Testis (tissue), 2 donors: ENCODE measurements around the gene GPR17.

ENCODE experiments used
- POLR2A ChIP-seq: fragments of 450-650 bp; IDR thresholded peaks from one replicate; pipeline ENCODE4 v1.6.1; 2017; ENCODE audit warnings: antibody characterized with exemption, mild to moderate bottlenecking, moderate library complexity
- TF ChIP-seq, protein P1 (sequence below), 3 experiments: fragments of 450-650 bp in 2 of 3; fragments of 200-600 bp in 1 of 3; sonication (generic) in 1 of 3; IDR thresholded peaks; one replicate each; pipeline ENCODE4 v1.5.1; 2016 to 2019; ENCODE audit warnings: antibody characterized with exemption in 3 of 3, mild to moderate bottlenecking in 2 of 3, moderate library complexity in 1 of 3

DNA sequence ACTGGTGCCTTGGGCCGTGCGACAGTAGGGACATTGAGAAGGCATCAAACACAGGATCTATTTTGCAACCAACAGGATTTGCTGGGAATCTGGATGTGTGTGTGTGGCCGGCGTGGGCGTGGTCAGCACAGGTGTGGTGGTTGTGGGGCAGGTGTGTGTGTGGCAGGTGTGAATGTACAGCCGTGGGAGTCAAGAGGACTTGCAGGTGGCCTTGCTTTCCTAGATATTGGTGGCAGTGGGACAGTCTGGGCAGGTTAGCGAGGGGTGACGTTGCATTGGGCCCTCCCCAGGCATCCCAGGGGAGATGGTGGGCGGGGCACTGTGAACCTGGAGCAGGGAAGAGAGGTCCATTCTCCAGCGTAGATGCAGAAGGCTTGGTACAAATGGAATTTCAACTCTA lies 32.6 kb downstream of the GPR17 start:
- TF ChIP-seq, protein P1, sequence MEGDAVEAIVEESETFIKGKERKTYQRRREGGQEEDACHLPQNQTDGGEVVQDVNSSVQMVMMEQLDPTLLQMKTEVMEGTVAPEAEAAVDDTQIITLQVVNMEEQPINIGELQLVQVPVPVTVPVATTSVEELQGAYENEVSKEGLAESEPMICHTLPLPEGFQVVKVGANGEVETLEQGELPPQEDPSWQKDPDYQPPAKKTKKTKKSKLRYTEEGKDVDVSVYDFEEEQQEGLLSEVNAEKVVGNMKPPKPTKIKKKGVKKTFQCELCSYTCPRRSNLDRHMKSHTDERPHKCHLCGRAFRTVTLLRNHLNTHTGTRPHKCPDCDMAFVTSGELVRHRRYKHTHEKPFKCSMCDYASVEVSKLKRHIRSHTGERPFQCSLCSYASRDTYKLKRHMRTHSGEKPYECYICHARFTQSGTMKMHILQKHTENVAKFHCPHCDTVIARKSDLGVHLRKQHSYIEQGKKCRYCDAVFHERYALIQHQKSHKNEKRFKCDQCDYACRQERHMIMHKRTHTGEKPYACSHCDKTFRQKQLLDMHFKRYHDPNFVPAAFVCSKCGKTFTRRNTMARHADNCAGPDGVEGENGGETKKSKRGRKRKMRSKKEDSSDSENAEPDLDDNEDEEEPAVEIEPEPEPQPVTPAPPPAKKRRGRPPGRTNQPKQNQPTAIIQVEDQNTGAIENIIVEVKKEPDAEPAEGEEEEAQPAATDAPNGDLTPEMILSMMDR (IDR thresholded peaks at IDR 0.05) = no peak
- TF ChIP-seq POLR2A = no peak
